GM12875 (cell line): Measurements from ENCODE around the gene PTBP2.
"Not testable (repeated sequence)": the region's sequence is repeated elsewhere in the genome, so short reads cannot be mapped to it uniquely, and the experiment has no call there.

Source experiments
- H3K4me3 ChIP-seq: one replicate; pipeline ENCODE4 v1.5.1; 2011; ENCODE audit warnings: low read depth, low read length, control low read depth
- CTCF ChIP-seq: IDR thresholded peaks from 2 replicates; pipeline ENCODE4 v1.5.1; 2011; ENCODE audit warnings: low read depth, mild to moderate bottlenecking, control low read depth, inconsistent platforms, low read length, moderate library complexity, borderline replicate concordance; ENCODE audit not compliant: insufficient read depth

The PTBP2 gene

GRCh38 chr1:96772972-96773371 is 51.4 kb downstream of the PTBP2 start:
- TF ChIP-seq CTCF: no peak
- H3K4me3 ChIP-seq: no peak overlapping the region

DNA sequence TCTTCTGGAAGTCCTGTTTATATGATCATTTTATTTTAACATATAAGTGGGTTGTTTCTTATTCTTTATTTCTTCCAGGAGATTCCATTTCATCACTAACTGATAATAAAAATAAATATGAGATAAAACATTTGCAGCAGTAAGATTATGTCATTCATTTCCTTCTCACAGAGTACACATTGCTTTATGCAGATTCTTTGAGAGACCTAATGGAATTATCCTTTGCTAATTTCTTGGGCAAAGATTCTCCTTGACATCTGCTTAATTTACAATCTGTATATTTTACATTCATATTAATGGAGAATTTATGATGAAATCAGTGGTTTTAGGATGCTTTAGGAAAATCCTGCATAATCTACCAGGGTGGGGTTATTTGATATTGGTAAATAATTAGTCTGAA is 60.6 kb downstream of the PTBP2 start:
- TF ChIP-seq CTCF: no peak
- H3K4me3 ChIP-seq: no peak overlapping the region

GRCh38 chr1:96782856-96783255 is 61.3 kb downstream of the PTBP2 start:
- no peak for TF ChIP-seq CTCF
- no peak overlapping the region for H3K4me3 ChIP-seq

DNA sequence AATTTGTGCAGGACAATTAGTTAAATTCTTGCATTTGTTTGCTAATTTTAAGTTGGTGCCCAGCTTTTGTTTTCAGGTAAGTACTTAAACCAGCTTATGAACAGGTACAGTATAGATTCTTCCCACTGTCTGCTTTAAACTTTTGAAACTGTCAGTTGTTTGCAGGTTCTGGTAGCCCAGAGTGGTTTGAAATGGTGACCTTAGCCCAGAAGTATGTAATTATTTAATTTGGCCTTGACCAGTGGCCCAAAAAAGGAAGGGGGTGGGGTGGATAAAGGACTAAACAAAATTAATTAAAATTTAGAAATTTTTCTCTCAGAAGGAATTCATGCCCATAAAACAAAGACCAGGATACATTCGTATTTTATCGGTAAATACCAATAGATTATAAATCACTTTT is 69.0 kb downstream of the PTBP2 start:
- no peak overlapping the region for H3K4me3 ChIP-seq
- TF ChIP-seq CTCF: no peak

DNA sequence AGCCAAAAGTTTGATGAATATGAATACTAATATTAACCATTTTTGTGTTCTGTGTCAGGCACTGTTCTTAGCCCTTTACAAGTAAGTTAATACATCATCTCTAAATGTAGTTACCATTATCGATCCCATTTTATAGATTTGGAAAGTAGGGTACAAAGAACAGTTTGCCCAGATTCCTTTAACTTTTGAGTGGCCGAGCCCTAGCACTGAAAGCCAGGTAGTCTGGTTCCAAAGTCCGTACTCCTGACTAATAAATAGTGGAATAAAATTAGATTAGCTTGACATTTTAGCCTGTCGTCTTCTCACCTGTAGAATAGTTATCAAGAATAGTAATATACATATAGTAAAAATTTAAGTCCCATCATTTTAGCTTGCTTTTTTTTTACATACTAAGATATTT is 70.6 kb downstream of the PTBP2 start:
- H3K4me3 ChIP-seq: no peak overlapping the region
- no peak for TF ChIP-seq CTCF

GRCh38 chr1:96801696-96802095 is 80.1 kb downstream of the PTBP2 start:
- not testable (repeated sequence) for H3K4me3 ChIP-seq

DNA sequence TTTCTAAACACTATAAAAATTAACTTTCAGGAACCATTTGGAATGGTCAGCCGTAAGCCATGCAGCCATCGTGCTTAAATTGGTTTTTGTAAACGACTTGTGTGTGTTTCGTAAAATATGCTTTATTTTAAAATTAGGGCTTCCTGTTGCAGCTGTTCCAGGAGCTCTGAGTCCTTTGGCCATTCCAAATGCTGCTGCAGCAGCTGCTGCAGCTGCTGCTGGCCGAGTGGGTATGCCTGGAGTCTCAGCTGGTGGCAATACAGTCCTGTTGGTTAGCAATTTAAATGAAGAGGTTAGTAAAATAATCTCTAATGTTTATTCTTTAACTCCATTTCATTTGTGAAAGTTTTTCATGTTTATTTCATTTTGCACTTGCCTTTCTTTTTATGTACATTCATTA is 83.1 kb downstream of the PTBP2 start:
- TF ChIP-seq CTCF: no peak
- no peak overlapping the region for H3K4me3 ChIP-seq

GRCh38 chr1:96808191-96808590 is 86.6 kb downstream of the PTBP2 start:
- no peak overlapping the region for H3K4me3 ChIP-seq
- TF ChIP-seq CTCF: no peak
